Neuronal stem cell (in vitro differentiated cells): Measurements from ENCODE around the gene ZNF224.

Experiments used
- DNase-seq: peaks from one replicate; pipeline ENCODE4 v3.0.0-alpha.2; 2013; ENCODE audit warnings: low spot score
- H2AFZ ChIP-seq: one replicate; pipeline ENCODE4 v1.6.1; 2013; ENCODE audit warnings: mild to moderate bottlenecking, low read length, inconsistent platforms
- H2AK5ac ChIP-seq: 2 replicates; pipeline ENCODE4 v1.6.1; 2013; ENCODE audit warnings: low read depth, mild to moderate bottlenecking, inconsistent platforms, low read length, moderate library complexity, mixed read lengths
- H2BK120ac ChIP-seq: 2 replicates; pipeline ENCODE4 v1.6.1; 2013; ENCODE audit warnings: low read depth, mild to moderate bottlenecking, inconsistent platforms, low read length, moderate library complexity, mixed read lengths
- H2BK12ac ChIP-seq: one replicate; pipeline ENCODE4 v1.6.1; 2013; ENCODE audit warnings: low read length, inconsistent platforms
- H2BK15ac ChIP-seq: 2 replicates; pipeline ENCODE4 v1.6.1; 2013; ENCODE audit warnings: mild to moderate bottlenecking, low read length, inconsistent platforms, mixed read lengths
- H2BK5ac ChIP-seq: one replicate; pipeline ENCODE4 v1.6.1; 2013; ENCODE audit warnings: inconsistent platforms, mild to moderate bottlenecking, low read length, moderate library complexity
- H3K14ac ChIP-seq: one replicate; pipeline ENCODE4 v1.6.1; 2013; ENCODE audit warnings: low read length, inconsistent platforms
- H3K18ac ChIP-seq: 2 replicates; pipeline ENCODE4 v1.6.1; 2013; ENCODE audit warnings: low read length, inconsistent platforms
- H3K23ac ChIP-seq: 2 replicates; pipeline ENCODE4 v1.6.1; 2013; ENCODE audit warnings: low read depth, mild to moderate bottlenecking, mixed read lengths, low read length, inconsistent platforms; ENCODE audit not compliant: poor library complexity
- H3K27ac ChIP-seq: replicated peaks from 3 replicates; pipeline ENCODE4 v1.5.1; 2013; ENCODE audit warnings: low read length, inconsistent platforms
- H3K27me3 ChIP-seq, 3 experiments: 2 replicates each; pipeline ENCODE4 v1.6.1; 2013; ENCODE audit warnings: low read length in 3 of 3, mild to moderate bottlenecking in 2 of 3, inconsistent platforms in 1 of 3, low read depth in 1 of 3, mixed read lengths in 1 of 3, moderate library complexity in 1 of 3; ENCODE audit not compliant: control insufficient read depth in 3 of 3, insufficient read depth in 3 of 3
- H3K36me3 ChIP-seq, 2 donors: replicated peaks in 1 of 2; 2 replicates each; pipeline ENCODE4 v1.6.1; 2013; ENCODE audit warnings: low read length in 2 of 2; ENCODE audit not compliant: control insufficient read depth in 2 of 2, insufficient read depth in 2 of 2
- H3K4ac ChIP-seq: 2 replicates; pipeline ENCODE4 v1.6.1; 2013; ENCODE audit warnings: inconsistent platforms, mild to moderate bottlenecking, low read length, moderate library complexity
- H3K4me1 ChIP-seq, 2 donors: 1 replicate in 1 of 2; 2 replicates in 1 of 2; pipeline ENCODE4 v1.6.1; 2013; ENCODE audit warnings: low read length in 2 of 2, low read depth in 1 of 2; ENCODE audit not compliant: control insufficient read depth in 2 of 2, insufficient read depth in 1 of 2
- H3K4me2 ChIP-seq: one replicate; pipeline ENCODE4 v1.6.1; 2013; ENCODE audit warnings: mild to moderate bottlenecking, low read length, inconsistent platforms; ENCODE audit not compliant: insufficient read depth, poor library complexity, severe bottlenecking
- H3K4me3 ChIP-seq, 2 donors: 2 replicates each; pipeline ENCODE4 v1.5.1; 2013; ENCODE audit warnings: low read length in 2 of 2, mild to moderate bottlenecking in 2 of 2, inconsistent platforms in 1 of 2, moderate library complexity in 1 of 2
- H3K79me1 ChIP-seq: one replicate; pipeline ENCODE4 v1.6.1; 2013; ENCODE audit warnings: low read depth, mild to moderate bottlenecking, inconsistent platforms, low read length, moderate library complexity
- H3K9ac ChIP-seq: one replicate; pipeline ENCODE4 v1.6.1; 2013; ENCODE audit warnings: mild to moderate bottlenecking, low read depth, low read length, inconsistent platforms; ENCODE audit not compliant: poor library complexity
- H3K9me3 ChIP-seq, 2 donors: replicated peaks in 1 of 2; 2 replicates each; pipeline versions ENCODE3 to v1.6.1; 2013; ENCODE audit warnings: low read length in 2 of 2, mild to moderate bottlenecking in 2 of 2, inconsistent platforms in 1 of 2, low read depth in 1 of 2, mixed read lengths in 1 of 2, moderate library complexity in 1 of 2; ENCODE audit not compliant: control insufficient read depth in 2 of 2, insufficient read depth in 1 of 2
- H4K8ac ChIP-seq: one replicate; pipeline ENCODE4 v1.6.1; 2013; ENCODE audit warnings: low read depth, mild to moderate bottlenecking, inconsistent platforms, low read length, moderate library complexity
- H4K91ac ChIP-seq: one replicate; pipeline ENCODE4 v1.6.1; 2013; ENCODE audit warnings: low read length, low read depth, mild to moderate bottlenecking, inconsistent platforms; ENCODE audit not compliant: poor library complexity
- WGBS, 2 donors: extraction: QIAGEN DNeasy Blood & Tissue Kit; methylation state at CpG; one replicate each; pipeline ENCODE4 v1.1.7; 2013; ENCODE audit warnings: missing lambda C conversion rate in 2 of 2, mixed read lengths in 1 of 2; ENCODE audit not compliant: insufficient read length in 2 of 2, insufficient replicate concordance in 1 of 2; ENCODE audit errors: extremely low coverage in 2 of 2; 5-methylcytosine and 5-hydroxymethylcytosine counted together

The ZNF224 gene

GRCh38 chr19:44069415-44069814 lies 24.7 kb upstream of the ZNF224 start:
- no peak overlapping the region for H3K4me3 ChIP-seq
- H4K91ac ChIP-seq, result no peak overlapping the region
- H4K8ac ChIP-seq, result no peak overlapping the region
- no peak for DNase-seq
- H3K79me1 ChIP-seq, result no peaks in the 10 kb centered on the region
- no peak overlapping the region for H3K14ac ChIP-seq
- H3K27me3 ChIP-seq, result no peaks in the 10 kb centered on the region
- no peak overlapping the region for H3K9ac ChIP-seq
- H2BK5ac ChIP-seq, result no peak overlapping the region
- H2BK15ac ChIP-seq, result no peak overlapping the region
- no peak overlapping the region for H3K4me2 ChIP-seq
- H3K23ac ChIP-seq, result no peak overlapping the region
- no CpG with 5 or more reads among the region's 1 CpG for WGBS, 2 donors
- H2BK120ac ChIP-seq, result no peak overlapping the region
- H3K9me3 ChIP-seq, result peaks cover 13 to 42% of the 10 kb centered on the region in 2 donors
- no peak overlapping the region for H2BK12ac ChIP-seq
- no peak overlapping the region for H2AK5ac ChIP-seq
- H3K4me1 ChIP-seq, result peaks cover 0 to 5% of the 10 kb centered on the region in 2 donors
- no peak overlapping the region for H3K27ac ChIP-seq
- no peak overlapping the region for H3K18ac ChIP-seq
- H3K4ac ChIP-seq, result no peak overlapping the region
- peaks cover 12 to 43% of the 10 kb centered on the region in 2 donors for H3K36me3 ChIP-seq
- H2AFZ ChIP-seq, result no peak overlapping the region

- no peaks in the 10 kb centered on the region for H3K27me3 ChIP-seq
- peak; percentile 81 for DNase-seq
- peak within 1 kb of the TSS; percentile 57 to 91 for H3K4me3 ChIP-seq
- no peak within 1 kb of the TSS for H2BK12ac ChIP-seq
- H3K36me3 ChIP-seq, result peaks cover 0 to 27% of the 10 kb centered on the region in 2 donors
- peaks cover 0 to 21% of the 10 kb centered on the region in 2 donors for H3K9me3 ChIP-seq
- no peak within 1 kb of the TSS for H2BK120ac ChIP-seq
- H2BK15ac ChIP-seq, result no peak within 1 kb of the TSS
- H3K18ac ChIP-seq, result peak within 1 kb of the TSS; percentile 61
- no peak within 1 kb of the TSS for H4K8ac ChIP-seq
- no peaks in the 10 kb centered on the region for H3K79me1 ChIP-seq
- peak within 1 kb of the TSS; percentile 83 for H2AFZ ChIP-seq
- H3K4me2 ChIP-seq, result peak within 1 kb of the TSS; percentile 72
- H3K23ac ChIP-seq, result peak within 1 kb of the TSS; percentile 87
- no peak within 1 kb of the TSS for H3K14ac ChIP-seq
- H4K91ac ChIP-seq, result no peak within 1 kb of the TSS
- H2AK5ac ChIP-seq, result no peak within 1 kb of the TSS
- H3K4ac ChIP-seq, result no peak within 1 kb of the TSS
- H3K4me1 ChIP-seq, result peaks cover 0 to 5% of the 10 kb centered on the region in 2 donors
- H3K27ac ChIP-seq, result no peak within 1 kb of the TSS
- H3K9ac ChIP-seq, result peak within 1 kb of the TSS; percentile 81
- WGBS, 2 donors, result no CpG with 5 or more reads among the region's 40 CpGs
- H2BK5ac ChIP-seq, result no peak within 1 kb of the TSS
Observed at GRCh38 chr19:44071824-44072542, 22.2 kb upstream of the ZNF224 start, which contains the start of gene ZNF284. Gene ZNF284, plus strand, starts transcription at chr19:44072159. Its CDS starts 4,231 bp downstream, at chr19:44076390.

GRCh38 chr19:44072543-44073401 lies 21.4 kb upstream of the ZNF224 start:
- DNase-seq, result no peak
- Histone ChIP-seq H3K9me3 (peaks cover 0 to 13% of the 10 kb centered on the region in 2 donors), H2AFZ (peak overlapping the region; percentile 83), H2BK120ac (no peak overlapping the region), H4K91ac (no peak overlapping the region), H3K9ac (no peak overlapping the region), H2BK15ac (no peak overlapping the region), H3K27me3 (no peaks in the 10 kb centered on the region), H3K18ac (no peak overlapping the region), H3K4me2 (peak overlapping the region; percentile 72), H2BK12ac (no peak overlapping the region), H3K4ac (no peak overlapping the region), H3K14ac (no peak overlapping the region), H2BK5ac (no peak overlapping the region), H3K4me1 (peaks cover 0 to 5% of the 10 kb centered on the region in 2 donors), H3K36me3 (peaks cover 2 to 26% of the 10 kb centered on the region in 2 donors), H4K8ac (no peak overlapping the region), H3K79me1 (no peaks in the 10 kb centered on the region), H2AK5ac (no peak overlapping the region), H3K27ac (no peak overlapping the region), H3K4me3 (peak overlapping the region; percentile 57 to 91), H3K23ac (no peak overlapping the region)
- WGBS, 2 donors, result no CpG with 5 or more reads among the region's 18 CpGs

- Histone ChIP-seq H3K9ac (no peak overlapping the region), H2AK5ac (no peak overlapping the region), H2BK120ac (no peak overlapping the region), H2BK12ac (no peak overlapping the region), H4K91ac (no peak overlapping the region), H3K4me3 (no peak overlapping the region), H3K4ac (no peak overlapping the region), H3K9me3 (no peaks in the 10 kb centered on the region), H4K8ac (no peak overlapping the region), H3K36me3 (peaks cover 4 to 44% of the 10 kb centered on the region in 2 donors), H3K23ac (no peak overlapping the region), H3K18ac (no peak overlapping the region), H2AFZ (no peak overlapping the region), H3K4me1 (peaks cover 0 to 5% of the 10 kb centered on the region in 2 donors), H3K27me3 (no peaks in the 10 kb centered on the region), H2BK15ac (no peak overlapping the region), H3K27ac (no peak overlapping the region), H3K14ac (no peak overlapping the region), H3K79me1 (no peaks in the 10 kb centered on the region), H2BK5ac (no peak overlapping the region), H3K4me2 (no peak overlapping the region)
- no peak for DNase-seq
- WGBS, 2 donors, result no CpG with 5 or more reads among the region's 2 CpGs
Observed at GRCh38 chr19:44076325-44076724, 17.8 kb upstream of the ZNF224 start.
